Naive B cell (primary cell): Measurements from ENCODE around the gene AP2S1. TPM values are rescaled to one million over a fixed set of nuclear protein-coding genes. Genes with fewer than 3 reads are reported as not detected.
"Not testable (repeated sequence)": the region's sequence is repeated elsewhere in the genome, so short reads cannot be mapped to it uniquely, and the experiment has no call there.

Source experiments
- ATAC-seq, 2 donors: fragments of 150-1000 bp; cut with Tn5 transposase; 2 replicates each; pipeline ENCODE4 v1.10.0; 2021; ENCODE audit warnings: low read depth in 2 of 2, mild to moderate bottlenecking in 2 of 2, moderate library complexity in 2 of 2
- DNase-seq: peaks from one replicate; pipeline ENCODE4 v3.0.0; 2022
- H3K27ac Mint-ChIP-seq, 6 donors: one replicate each; pipeline ENCODE4 v1.8.0; 2020 to 2022; ENCODE audit warnings: mild to moderate bottlenecking in 6 of 6, mixed read lengths in 6 of 6, moderate library complexity in 5 of 6, inconsistent platforms in 2 of 6
- H3K27me3 Mint-ChIP-seq, 3 donors: one replicate each; pipeline ENCODE4 v1.8.0; 2021 to 2022; ENCODE audit warnings: mixed read lengths in 3 of 3, mild to moderate bottlenecking in 1 of 3
- H3K36me3 Mint-ChIP-seq, 2 donors: one replicate each; pipeline ENCODE4 v1.8.0; 2020 to 2022; ENCODE audit warnings: mixed read lengths in 2 of 2, inconsistent platforms in 1 of 2, mild to moderate bottlenecking in 1 of 2
- H3K4me1 Mint-ChIP-seq, 3 donors: one replicate each; pipeline ENCODE4 v1.8.0; 2020 to 2022; ENCODE audit warnings: mixed read lengths in 3 of 3, inconsistent platforms in 1 of 3, mild to moderate bottlenecking in 1 of 3, moderate library complexity in 1 of 3
- H3K4me3 Mint-ChIP-seq, 8 donors: one replicate each; pipeline ENCODE4 v1.8.0; 2020 to 2022; ENCODE audit warnings: mild to moderate bottlenecking in 8 of 8, mixed read lengths in 8 of 8, moderate library complexity in 8 of 8, inconsistent platforms in 2 of 8
- H3K9me3 Mint-ChIP-seq, 7 donors: one replicate each; pipeline ENCODE4 v1.8.0; 2020 to 2022; ENCODE audit warnings: mixed read lengths in 7 of 7, mild to moderate bottlenecking in 5 of 7, inconsistent platforms in 2 of 7, moderate library complexity in 1 of 7
- polyA plus RNA-seq, 6 donors: library from polyadenylated mRNA; unstranded; fragments of 300-500 nt; fragmentation: Illumina TruSeq; gene quantifications; one replicate each; pipeline ENCODE4 v1.2.3, GENCODE V29; 2021; ENCODE audit warnings: low read depth in 6 of 6

AP2S1 gene
- polyA plus RNA-seq, 6 donors from 2014 or later: 54.8 to 67.6 (median 56.7) TPM

GRCh38 chr19:46862503-46862834, 11.8 kb upstream of the AP2S1 start:
- Mint-ChIP-seq H3K4me3 (no peak overlapping the region), H3K9me3 (peaks cover 0 to 5% (median 1%) of the 10 kb centered on the region in 7 donors), H3K4me1 (peaks cover 21 to 38% (median 32%) of the 10 kb centered on the region in 3 donors), H3K27me3 (no peaks in the 10 kb centered on the region), H3K36me3 (no peaks in the 10 kb centered on the region), H3K27ac (no peak overlapping the region)
- ATAC-seq: no peak
- no peak for DNase-seq

GRCh38 chr19:46861691-46862502, 11.3 kb upstream of the AP2S1 start:
- no peak for DNase-seq

GRCh38 chr19:46860846-46861690, 10.4 kb upstream of the AP2S1 start, which contains the start of gene ARHGAP35:
TSS of gene ARHGAP35 (plus strand) at chr19:46860997. CDS start at chr19:46918676, 57,679 bp downstream.
- Mint-ChIP-seq H3K27ac (peak within 1 kb of the TSS; percentile 77 to 97 (median 94)), H3K9me3 (peaks cover 0 to 5% (median 1%) of the 10 kb centered on the region in 7 donors), H3K4me3 (peak within 1 kb of the TSS in 7 of 8 donors; percentile 88 to 99 (median 96)), H3K27me3 (no peaks in the 10 kb centered on the region), H3K4me1 (peaks cover 17 to 32% (median 30%) of the 10 kb centered on the region in 3 donors), H3K36me3 (no peaks in the 10 kb centered on the region)
- DNase-seq: no peak
- peak; percentile 51 to 54 for ATAC-seq

More at GRCh38 chr19:46861691-46862502, 11.3 kb upstream of the AP2S1 start:
- Mint-ChIP-seq H3K27me3 (no peaks in the 10 kb centered on the region), H3K4me3 (no peak overlapping the region), H3K9me3 (peaks cover 0 to 5% (median 1%) of the 10 kb centered on the region in 7 donors), H3K36me3 (no peaks in the 10 kb centered on the region), H3K4me1 (peaks cover 17 to 32% (median 29%) of the 10 kb centered on the region in 3 donors), H3K27ac (no peak overlapping the region)
- no peak for ATAC-seq

- H3K36me3 Mint-ChIP-seq: no peaks in the 10 kb centered on the region
- peak overlapping the region; percentile 77 to 97 (median 94) for H3K27ac Mint-ChIP-seq
- H3K4me3 Mint-ChIP-seq: peak overlapping the region in 7 of 8 donors; percentile 88 to 99 (median 96)
- peaks cover 0 to 5% (median 1%) of the 10 kb centered on the region in 7 donors for H3K9me3 Mint-ChIP-seq
- H3K4me1 Mint-ChIP-seq: peaks cover 17 to 30% (median 24%) of the 10 kb centered on the region in 3 donors
- ATAC-seq (peak; percentile 75 to 78), DNase-seq (peak; percentile 89)
- H3K27me3 Mint-ChIP-seq: no peaks in the 10 kb centered on the region
Observed at GRCh38 chr19:46860125-46860845, 9.6 kb upstream of the AP2S1 start.

GRCh38 chr19:46859637-46860124, 9.0 kb upstream of the AP2S1 start:
- Mint-ChIP-seq H3K4me1 (peaks cover 17 to 26% (median 18%) of the 10 kb centered on the region in 3 donors), H3K27ac (peak overlapping the region; percentile 77 to 97 (median 94)), H3K27me3 (no peaks in the 10 kb centered on the region), H3K36me3 (no peaks in the 10 kb centered on the region), H3K4me3 (peak overlapping the region in 7 of 8 donors; percentile 88 to 99 (median 96)), H3K9me3 (peaks cover 0 to 5% (median 1%) of the 10 kb centered on the region in 7 donors)
- DNase-seq (no peak), ATAC-seq (no peak)

- ATAC-seq (peak; percentile 65 to 66), DNase-seq (peak; percentile 84)
- Mint-ChIP-seq H3K36me3 (no peaks in the 10 kb centered on the region), H3K4me1 (peaks cover 17 to 26% (median 18%) of the 10 kb centered on the region in 3 donors), H3K27ac (peak overlapping the region in 3 of 6 donors; percentile 49 to 90 (median 69)), H3K27me3 (no peaks in the 10 kb centered on the region), H3K4me3 (peak overlapping the region; percentile 71 to 88 (median 82)), H3K9me3 (peaks cover 0 to 5% (median 1%) of the 10 kb centered on the region in 7 donors)
Observed at GRCh38 chr19:46856062-46857022, 5.7 kb upstream of the AP2S1 start.

- H3K27me3 Mint-ChIP-seq, ATAC-seq, H3K9me3 Mint-ChIP-seq, H3K4me3 Mint-ChIP-seq, H3K36me3 Mint-ChIP-seq, DNase-seq, H3K27ac Mint-ChIP-seq: not testable (repeated sequence)
- H3K4me1 Mint-ChIP-seq: peaks cover 21 to 34% (median 23%) of the 10 kb centered on the region in 3 donors
Observed at GRCh38 chr19:46854698-46855097, 4.1 kb upstream of the AP2S1 start.

- Mint-ChIP-seq H3K27ac (no peak overlapping the region), H3K4me1 (peaks cover 26 to 37% (median 28%) of the 10 kb centered on the region in 3 donors), H3K27me3 (no peaks in the 10 kb centered on the region), H3K9me3 (no peaks in the 10 kb centered on the region), H3K4me3 (peak overlapping the region in 1 of 8 donors; percentile 24), H3K36me3 (peaks cover 0 to under 1% of the 10 kb centered on the region in 2 donors)
- ATAC-seq (no peak), DNase-seq (no peak)
Observed at GRCh38 chr19:46852830-46853229, 2.2 kb upstream of the AP2S1 start.

GRCh38 chr19:46849610-46850009, 1.0 kb downstream of the AP2S1 start:
- ATAC-seq (no peak), DNase-seq (no peak)
- peak overlapping the region; percentile 49 to 96 (median 88) for H3K27ac Mint-ChIP-seq
- H3K9me3 Mint-ChIP-seq: no peaks in the 10 kb centered on the region
- H3K4me3 Mint-ChIP-seq: peak overlapping the region; percentile 80 to 97 (median 94)
- peaks cover 0 to 7% of the 10 kb centered on the region in 2 donors for H3K36me3 Mint-ChIP-seq
- peaks cover 29 to 37% (median 31%) of the 10 kb centered on the region in 3 donors for H3K4me1 Mint-ChIP-seq
- no peaks in the 10 kb centered on the region for H3K27me3 Mint-ChIP-seq

- peaks cover 0 to 14% of the 10 kb centered on the region in 2 donors for H3K36me3 Mint-ChIP-seq
- no peaks in the 10 kb centered on the region for H3K27me3 Mint-ChIP-seq
- peak overlapping the region in 4 of 8 donors; percentile 59 to 97 (median 87) for H3K4me3 Mint-ChIP-seq
- no peak for ATAC-seq
- H3K4me1 Mint-ChIP-seq: peaks cover 29 to 37% (median 31%) of the 10 kb centered on the region in 3 donors
- no peak for DNase-seq
- H3K27ac Mint-ChIP-seq: no peak overlapping the region
- no peaks in the 10 kb centered on the region for H3K9me3 Mint-ChIP-seq
Observed at GRCh38 chr19:46848389-46848788, 2.3 kb downstream of the AP2S1 start.

- H3K9me3 Mint-ChIP-seq: no peaks in the 10 kb centered on the region
- DNase-seq (no peak), ATAC-seq (no peak)
- peak overlapping the region in 2 of 6 donors; percentile 23 to 50 for H3K27ac Mint-ChIP-seq
- H3K4me3 Mint-ChIP-seq: peak overlapping the region in 3 of 8 donors; percentile 13 to 42 (median 24)
- no peaks in the 10 kb centered on the region for H3K27me3 Mint-ChIP-seq
- H3K36me3 Mint-ChIP-seq: peaks cover 0 to 22% of the 10 kb centered on the region in 2 donors
- H3K4me1 Mint-ChIP-seq: peaks cover 29 to 37% (median 31%) of the 10 kb centered on the region in 3 donors
Observed at GRCh38 chr19:46847528-46847927, 3.1 kb downstream of the AP2S1 start.
